CD4-positive, alpha-beta T cell treated with Interleukin-4 for 1 hour (primary cell): ENCODE data around the gene LYPD6B.

Experiments
- DNase-seq, 2 donors: peaks; one replicate each; pipeline ENCODE4 v3.0.0-alpha.2; 2020 to 2022

The LYPD6B gene

GRCh38 chr2:149038442-149039212 is at the start of gene LYPD6B:
LYPD6B (plus strand) TSS chr2:149038699; CDS start chr2:149130949, 92,250 bp downstream.
- no peak for DNase-seq

- DNase-seq: peak; percentile 56 to 71
Measured at GRCh38 chr2:148989882-148990493, 48.5 kb upstream of the LYPD6B start.

GRCh38 chr2:148990968-148991367 is 47.5 kb upstream of the LYPD6B start:
- no peak for DNase-seq

GRCh38 chr2:148992448-148992847 is 46.1 kb upstream of the LYPD6B start:
- DNase-seq: no peak

DNA sequence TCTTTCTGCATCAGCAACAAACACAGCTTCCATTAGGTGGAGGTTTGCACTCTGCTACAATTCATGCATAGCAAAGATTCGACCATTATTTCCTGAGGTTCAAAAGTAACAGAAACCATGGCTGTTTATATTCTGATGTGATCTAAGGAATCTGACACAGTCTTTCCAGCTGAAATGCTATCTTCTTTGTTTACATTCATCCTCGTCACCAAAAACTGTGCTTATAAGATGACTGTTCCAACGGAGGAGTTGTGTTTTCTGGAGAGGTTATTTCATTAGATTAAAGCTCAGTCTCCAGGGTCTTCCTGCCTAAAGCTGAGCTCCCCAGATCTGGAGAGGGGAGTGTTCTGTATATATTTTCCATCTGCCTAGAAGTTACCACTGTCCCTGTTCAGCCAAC is 45.1 kb upstream of the LYPD6B start:
- no peak for DNase-seq

DNA sequence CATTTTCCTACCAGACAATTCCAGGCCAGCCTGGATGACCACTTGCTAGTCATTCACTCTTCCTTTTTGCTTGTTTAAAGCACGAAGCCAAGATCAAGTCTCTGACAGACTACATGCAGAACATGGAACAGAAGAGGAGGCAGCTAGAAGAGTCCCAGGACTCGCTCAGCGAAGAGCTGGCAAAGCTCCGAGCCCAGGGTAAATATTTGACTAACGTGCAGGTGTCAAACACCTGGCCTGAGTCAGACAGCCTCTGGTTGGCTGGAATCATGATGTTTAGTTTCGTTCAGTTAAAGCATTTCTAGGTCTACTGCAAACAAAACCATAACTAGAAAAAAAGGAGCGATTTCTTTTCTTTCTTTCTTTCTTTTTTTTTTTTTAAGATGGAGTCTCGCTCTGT is 44.2 kb upstream of the LYPD6B start:
- no peak for DNase-seq

- DNase-seq: no peak
Measured at GRCh38 chr2:148996805-148997204, 41.7 kb upstream of the LYPD6B start.

- DNase-seq: no peak
Measured at GRCh38 chr2:148998165-148998830, 40.2 kb upstream of the LYPD6B start.

DNA sequence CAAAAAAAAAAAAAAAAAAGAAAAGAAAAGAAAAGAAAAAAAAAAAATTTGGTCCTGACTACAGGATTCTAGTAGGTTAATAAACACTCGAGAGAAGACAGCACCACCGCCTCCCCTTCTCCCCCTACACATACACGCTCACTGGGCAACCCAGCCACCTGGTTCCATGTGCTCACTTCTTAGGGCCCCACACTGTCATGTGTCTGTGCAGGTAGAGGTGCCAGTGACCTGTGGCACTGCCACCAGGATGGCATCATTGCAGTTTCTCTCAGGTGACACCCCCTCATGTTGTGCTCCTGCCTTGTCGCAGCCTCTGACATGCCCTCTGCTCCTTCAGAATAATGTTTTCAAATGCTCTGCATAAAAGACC is 39.7 kb upstream of the LYPD6B start:
- no peak for DNase-seq

DNA sequence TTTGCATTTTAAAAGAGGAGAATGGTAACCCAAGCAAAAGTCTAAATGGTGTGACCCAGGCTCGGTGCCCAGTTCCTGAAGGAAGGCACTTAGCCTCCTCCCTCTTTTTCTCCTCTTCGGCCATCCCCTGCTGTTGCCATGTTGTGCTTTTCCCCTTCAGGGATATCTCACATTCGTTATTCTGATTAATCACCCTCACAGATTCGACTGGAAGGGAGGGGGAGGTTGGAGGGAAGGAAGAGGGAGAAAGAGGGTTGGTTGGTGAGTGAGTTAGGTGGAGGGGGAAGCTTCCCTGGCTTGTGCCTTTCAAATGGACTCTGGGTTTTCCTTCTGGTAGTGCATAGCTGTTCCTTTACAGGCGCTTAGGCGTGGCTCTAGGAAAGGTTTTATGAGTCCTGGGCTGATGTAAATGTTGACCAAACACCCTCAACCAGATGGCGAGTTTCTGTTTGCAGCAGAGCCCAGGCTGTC is 39.0 kb upstream of the LYPD6B start:
- DNase-seq: no peak

DNA sequence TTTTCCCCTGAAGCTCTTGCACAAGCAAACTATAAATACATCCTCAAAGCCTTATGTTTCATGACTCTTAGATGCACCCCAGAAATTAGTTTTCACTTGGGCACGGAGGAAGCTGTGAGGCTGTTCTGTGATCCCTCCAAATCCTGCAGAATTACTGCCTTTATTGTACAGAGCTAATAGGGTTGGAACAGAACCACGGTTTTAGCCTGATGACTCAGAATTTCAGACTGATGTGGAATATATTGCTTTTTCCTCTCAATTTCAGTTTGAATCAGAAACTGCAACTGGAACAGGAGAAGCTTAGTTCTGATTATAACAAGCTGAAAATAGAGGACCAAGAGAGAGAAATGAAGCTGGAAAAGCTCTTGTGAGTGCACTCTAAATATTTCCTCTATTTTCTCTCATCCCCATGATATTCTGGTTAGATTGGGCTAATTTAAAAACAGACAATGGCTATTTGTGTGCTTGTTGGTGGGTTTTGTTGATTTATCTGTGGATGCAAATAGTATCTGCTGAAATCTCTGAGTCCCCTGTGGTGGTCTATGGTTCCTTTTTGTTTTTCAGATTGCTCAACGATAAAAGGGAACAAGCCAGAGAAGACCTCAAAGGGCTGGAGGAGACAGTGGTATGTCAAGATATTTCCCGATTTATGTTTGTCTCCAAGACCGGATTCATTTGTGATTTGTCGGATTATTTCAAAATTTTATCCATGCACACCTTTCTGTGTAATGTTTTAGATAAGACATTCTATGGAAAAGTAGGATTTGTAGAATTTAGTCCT is 38.2 kb upstream of the LYPD6B start:
- DNase-seq: no peak

DNA sequence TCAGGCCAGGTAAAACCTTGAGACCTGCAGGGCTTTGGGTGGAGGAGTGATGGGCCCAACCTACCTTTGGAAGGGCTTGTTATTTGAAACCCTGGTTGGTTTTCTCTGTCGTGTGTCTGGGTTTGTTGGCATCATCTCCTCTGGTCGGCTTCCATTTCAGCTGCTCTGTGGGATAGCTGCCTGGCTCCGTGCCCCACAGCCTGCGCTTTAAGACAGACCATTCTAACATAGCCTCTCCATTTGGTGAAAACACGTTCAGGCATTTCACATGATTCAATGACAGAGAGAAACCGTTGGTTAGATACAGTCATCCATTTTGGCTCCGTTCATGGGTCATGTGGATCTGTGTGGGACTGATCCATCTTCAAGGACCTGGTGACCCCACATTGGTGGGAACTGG is 37.0 kb upstream of the LYPD6B start:
- no peak for DNase-seq

DNA sequence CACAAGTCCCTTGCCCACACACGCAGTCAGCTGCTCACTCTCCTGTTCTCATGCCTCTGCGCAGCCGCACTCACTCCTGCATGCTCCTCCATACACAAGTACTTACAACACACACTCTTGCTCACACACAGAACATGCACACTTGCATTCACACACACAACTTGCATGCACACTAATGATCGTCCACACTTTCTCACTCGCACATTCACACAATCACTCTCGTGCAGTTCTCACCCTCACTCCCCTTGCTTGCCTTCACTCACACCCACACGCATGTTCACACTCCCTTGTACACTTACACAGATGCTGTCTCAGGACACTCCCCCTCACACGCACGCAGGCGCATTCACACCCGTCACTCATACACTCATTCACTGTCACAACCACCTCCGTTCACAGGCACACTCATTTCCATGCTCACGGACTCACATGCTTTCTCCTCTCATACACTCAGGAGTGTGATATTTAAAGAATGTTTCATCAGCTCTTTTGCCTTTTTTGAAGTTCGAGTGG is 36.1 kb upstream of the LYPD6B start:
- DNase-seq: no peak

GRCh38 chr2:149002891-149003740 is 35.4 kb upstream of the LYPD6B start:
- no peak for DNase-seq

- DNase-seq: no peak
Measured at GRCh38 chr2:149004836-149005235, 33.7 kb upstream of the LYPD6B start.

GRCh38 chr2:149005471-149006077 is 32.9 kb upstream of the LYPD6B start:
- no peak for DNase-seq

DNA sequence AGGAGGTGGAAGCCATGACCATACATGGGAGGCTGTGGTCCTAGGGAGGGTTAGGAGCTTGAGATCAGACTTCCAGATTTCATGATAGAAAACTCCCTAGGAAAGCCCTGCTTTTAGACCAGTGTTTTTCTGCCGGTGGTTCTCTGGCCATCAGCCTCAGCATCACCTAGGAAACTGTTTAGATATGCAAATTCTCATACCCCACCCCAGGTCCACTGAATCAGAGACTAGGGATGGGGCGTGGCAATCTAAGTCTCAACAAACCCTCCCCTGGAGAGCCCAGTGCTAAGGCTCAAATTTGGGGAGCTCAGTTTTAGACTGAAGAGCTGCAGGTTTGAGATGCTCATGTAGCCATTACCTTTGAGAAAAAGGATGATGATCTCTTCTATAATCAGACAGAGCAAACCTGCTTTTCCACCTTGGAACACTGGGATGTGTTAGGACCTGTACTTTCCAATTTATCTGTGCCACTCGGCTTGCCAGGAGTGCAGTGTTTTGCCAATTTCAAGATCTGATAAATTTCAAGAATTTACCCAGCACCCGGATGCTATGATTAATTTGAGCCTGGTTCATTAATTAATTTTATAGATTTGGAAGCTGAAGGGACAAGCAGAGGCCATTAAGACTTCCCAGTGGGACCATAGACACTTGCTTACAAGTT is 31.5 kb upstream of the LYPD6B start:
- DNase-seq: no peak

DNA sequence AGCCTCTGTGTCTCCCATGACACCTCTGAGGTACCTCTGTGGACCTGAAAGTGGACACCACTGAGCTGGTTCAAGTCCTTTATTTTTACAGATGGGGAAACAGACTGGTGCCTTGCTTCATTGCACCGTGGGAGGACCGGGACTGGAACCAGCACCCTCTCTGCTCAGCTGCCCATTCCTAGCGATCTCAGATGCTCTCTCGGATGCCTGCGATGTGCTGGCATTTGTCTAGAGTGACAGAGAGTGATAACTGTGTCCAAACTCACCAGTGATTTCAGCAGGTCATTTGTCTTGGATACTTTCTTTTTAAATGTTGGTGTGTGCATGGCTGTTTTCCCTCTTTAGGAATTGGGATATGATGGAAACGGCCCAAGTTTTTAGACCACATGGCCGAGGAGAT is 30.1 kb upstream of the LYPD6B start:
- DNase-seq: no peak

GRCh38 chr2:149009576-149010461 is 28.7 kb upstream of the LYPD6B start:
- no peak for DNase-seq

DNA sequence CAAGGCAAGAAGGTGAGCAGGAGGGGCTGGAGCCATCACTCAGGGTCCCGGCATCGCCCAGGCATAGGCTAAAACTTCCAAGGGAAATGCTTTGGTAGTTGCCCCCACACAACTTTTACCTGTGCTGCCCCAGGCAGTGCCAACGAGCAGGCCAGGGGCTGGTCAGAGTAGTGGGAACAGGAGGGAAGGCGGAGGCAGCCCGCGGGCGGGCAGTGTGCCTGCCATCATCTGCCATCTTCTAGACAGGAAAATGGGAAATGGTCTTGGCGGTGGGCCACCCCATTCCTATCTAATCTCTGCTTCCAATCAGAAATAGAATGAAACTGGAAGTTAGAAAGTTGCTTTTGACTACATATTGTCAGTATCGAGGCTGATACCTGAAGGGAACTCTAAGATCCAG is 26.0 kb upstream of the LYPD6B start:
- no peak for DNase-seq
